Right cardiac atrium (tissue), 5 donors: ENCODE results near the gene PPP1R12C. TPM values are rescaled to one million over a fixed set of nuclear protein-coding genes. Genes with fewer than 3 reads are reported as not detected.
A peak's percentile ranks its signal among the peaks of the same experiment; 100 is the strongest.

ENCODE experiments used
- ATAC-seq, 2 donors: fragments of 200-7000 bp; cut with Tn5 transposase; one replicate each; pipeline versions ENCODE4 v1.8.0 to v1.9.1; 2020; ENCODE audit warnings: moderate library complexity in 2 of 2, mild to moderate bottlenecking in 1 of 2
- DNase-seq, 3 donors: peaks; one replicate each; pipeline ENCODE4 v3.0.0-alpha.2; 2020
- H3K27ac ChIP-seq: one replicate; pipeline ENCODE4 v1.5.1; 2013; ENCODE audit warnings: mild to moderate bottlenecking, low read length, control low read depth, moderate library complexity
- H3K27me3 ChIP-seq: one replicate; pipeline ENCODE4 v1.6.1; 2013; ENCODE audit not compliant: control insufficient read depth, insufficient read depth
- H3K4me1 ChIP-seq: one replicate; pipeline ENCODE4 v1.6.1; 2013; ENCODE audit warnings: low read length; ENCODE audit not compliant: control insufficient read depth, insufficient read depth
- H3K4me3 ChIP-seq: one replicate; pipeline ENCODE4 v1.5.1; 2013; ENCODE audit warnings: low read length, control low read depth
- H3K9me3 ChIP-seq: one replicate; pipeline ENCODE4 v1.6.1; 2013; ENCODE audit warnings: low read length; ENCODE audit not compliant: control insufficient read depth
- WGBS: extraction: QIAGEN DNeasy Blood & Tissue Kit; methylation state at CpG from one replicate; pipeline ENCODE4 v1.1.7; 2013; 5-methylcytosine and 5-hydroxymethylcytosine counted together
- intact Hi-C, 4 donors: fragments of 100-400 bp; cut with DNase I; formaldehyde crosslinking; loops; one replicate each; pipeline versions ENCODE4 v1.11.0 to v1.14.0; 2022 to 2023
- polyA plus RNA-seq: library from polyadenylated mRNA; stranded (reverse); fragments of 200-250 nt; gene quantifications from one replicate; pipeline ENCODE4 v1.2.3, GENCODE V29; 2013
- total RNA-seq, 4 donors: library from RNA; stranded (reverse); fragmentation: NEBNext Ultra II Directional; extraction: Animal tissue kit (Norgen Biotek cat#: 25700); gene quantifications; one replicate each; pipeline ENCODE4 v1.2.1, GENCODE V29; 2021
- donor health status: healthy with polysubstance abuse.
- donor health status: DM: no; HTN: yes; CAD: no.
- donor health status: DM: no; HTN: no; CAD: no.
- donor health status: DM: no; HTN: yes; CAD: no; lungs with severe emphysema.
- donor health status: DM: yes; HTN: yes; CAD: no.

PPP1R12C gene
- total and polyA plus RNA-seq, 5 donors, result 125 to 244 (median 152) TPM

- H3K4me3 ChIP-seq, result no peak overlapping the region
- no peak for DNase-seq
- no peaks in the 10 kb centered on the region for H3K27me3 ChIP-seq
- ATAC-seq, result no peak
- no peak overlapping the region for H3K27ac ChIP-seq
- no peaks in the 10 kb centered on the region for H3K9me3 ChIP-seq
- 93% methylated on average over 15 of the region's 15 CpGs for WGBS
- H3K4me1 ChIP-seq, result no peaks in the 10 kb centered on the region
- intact Hi-C loops, result no loop called here
These were observed 69.0 kb downstream of the PPP1R12C start for GRCh38 chr19:55048446-55048845.

GRCh38 chr19:55047951-55048350 is 69.5 kb downstream of the PPP1R12C start:
- DNase-seq (no peak), ATAC-seq (no peak)
- H3K9me3 ChIP-seq, result no peaks in the 10 kb centered on the region
- H3K27me3 ChIP-seq, result no peaks in the 10 kb centered on the region
- 92% methylated on average over 12 of the region's 12 CpGs for WGBS
- intact Hi-C loops, result no loop called here
- no peak overlapping the region for H3K4me3 ChIP-seq
- H3K27ac ChIP-seq, result no peak overlapping the region
- no peaks in the 10 kb centered on the region for H3K4me1 ChIP-seq

- DNase-seq (no peak), ATAC-seq (no peak)
- Histone ChIP-seq H3K4me1 (no peaks in the 10 kb centered on the region), H3K27ac (no peak overlapping the region), H3K27me3 (no peaks in the 10 kb centered on the region), H3K9me3 (no peaks in the 10 kb centered on the region), H3K4me3 (no peak overlapping the region)
- intact Hi-C loops, result no loop called here
- WGBS, result 85% methylated on average over 17 of the region's 17 CpGs
These were observed 70.3 kb downstream of the PPP1R12C start for GRCh38 chr19:55046975-55047622.

GRCh38 chr19:55044771-55045716 is 72.4 kb downstream of the PPP1R12C start:
- Histone ChIP-seq H3K27me3 (no peaks in the 10 kb centered on the region), H3K27ac (no peak overlapping the region), H3K4me1 (no peaks in the 10 kb centered on the region), H3K9me3 (no peaks in the 10 kb centered on the region), H3K4me3 (no peak overlapping the region)
- ATAC-seq (no peak), DNase-seq (peak in 1 of 3 donors; percentile 30)
- WGBS, result 94% methylated on average over 30 of the region's 30 CpGs
- intact Hi-C loops, result no loop called here

- Histone ChIP-seq H3K4me3 (no peak overlapping the region), H3K27ac (no peak overlapping the region), H3K4me1 (no peaks in the 10 kb centered on the region), H3K9me3 (no peaks in the 10 kb centered on the region), H3K27me3 (no peaks in the 10 kb centered on the region)
- WGBS, result 91% methylated on average over 5 of the region's 5 CpGs
- ATAC-seq, result no peak
- DNase-seq, result no peak
- intact Hi-C loops, result no loop called here
These were observed 73.2 kb downstream of the PPP1R12C start for GRCh38 chr19:55044286-55044685.

GRCh38 chr19:55042688-55043087 is 74.7 kb downstream of the PPP1R12C start:
- WGBS, result 86% methylated on average over 11 of the region's 11 CpGs
- no peak for ATAC-seq
- no peak overlapping the region for H3K4me3 ChIP-seq

GRCh38 chr19:55042344-55042678 is 75.1 kb downstream of the PPP1R12C start:
- DNase-seq (no peak), ATAC-seq (no peak)
- WGBS, result 81% methylated on average over 9 of the region's 9 CpGs
- Histone ChIP-seq H3K4me3 (no peak overlapping the region), H3K4me1 (no peaks in the 10 kb centered on the region), H3K27me3 (no peaks in the 10 kb centered on the region), H3K9me3 (no peaks in the 10 kb centered on the region), H3K27ac (no peak overlapping the region)
- intact Hi-C loops, result no loop called here

More at GRCh38 chr19:55042688-55043087, 74.7 kb downstream of the PPP1R12C start:
- H3K27me3 ChIP-seq, result no peaks in the 10 kb centered on the region
- H3K27ac ChIP-seq, result no peak overlapping the region
- no peaks in the 10 kb centered on the region for H3K4me1 ChIP-seq
- DNase-seq, result no peak
- intact Hi-C loops, result no loop called here
- no peaks in the 10 kb centered on the region for H3K9me3 ChIP-seq

GRCh38 chr19:55041627-55042343 is 75.7 kb downstream of the PPP1R12C start:
- Histone ChIP-seq H3K4me1 (no peaks in the 10 kb centered on the region), H3K4me3 (no peak overlapping the region), H3K27ac (no peak overlapping the region), H3K27me3 (no peaks in the 10 kb centered on the region), H3K9me3 (no peaks in the 10 kb centered on the region)
- ATAC-seq, result peak; percentile 58 to 62
- WGBS, result 49% methylated on average over 30 of the region's 30 CpGs
- intact Hi-C loops, result no loop called here
- DNase-seq, result no peak

- H3K4me3 ChIP-seq, result no peak overlapping the region
- 84% methylated on average over 10 of the region's 10 CpGs for WGBS
These were observed 76.2 kb downstream of the PPP1R12C start for GRCh38 chr19:55041244-55041626.

More at GRCh38 chr19:55041244-55041626, 76.2 kb downstream of the PPP1R12C start:
- H3K9me3 ChIP-seq, result no peaks in the 10 kb centered on the region
- H3K27me3 ChIP-seq, result no peaks in the 10 kb centered on the region
- ATAC-seq (no peak), DNase-seq (no peak)
- no peak overlapping the region for H3K27ac ChIP-seq
- intact Hi-C loops, result no loop called here
- no peaks in the 10 kb centered on the region for H3K4me1 ChIP-seq
